DMS153 treated with DMSO at 0.1 percent for 48 hours (cell line): ENCODE data around the gene NAA38.

ENCODE experiments used
- DNase-seq: peaks from one replicate; lab custom pipeline; 2025; ENCODE audit not compliant: unreplicated experiment; lab: John Stamatoyannopoulos, UW

The NAA38 gene

DNA sequence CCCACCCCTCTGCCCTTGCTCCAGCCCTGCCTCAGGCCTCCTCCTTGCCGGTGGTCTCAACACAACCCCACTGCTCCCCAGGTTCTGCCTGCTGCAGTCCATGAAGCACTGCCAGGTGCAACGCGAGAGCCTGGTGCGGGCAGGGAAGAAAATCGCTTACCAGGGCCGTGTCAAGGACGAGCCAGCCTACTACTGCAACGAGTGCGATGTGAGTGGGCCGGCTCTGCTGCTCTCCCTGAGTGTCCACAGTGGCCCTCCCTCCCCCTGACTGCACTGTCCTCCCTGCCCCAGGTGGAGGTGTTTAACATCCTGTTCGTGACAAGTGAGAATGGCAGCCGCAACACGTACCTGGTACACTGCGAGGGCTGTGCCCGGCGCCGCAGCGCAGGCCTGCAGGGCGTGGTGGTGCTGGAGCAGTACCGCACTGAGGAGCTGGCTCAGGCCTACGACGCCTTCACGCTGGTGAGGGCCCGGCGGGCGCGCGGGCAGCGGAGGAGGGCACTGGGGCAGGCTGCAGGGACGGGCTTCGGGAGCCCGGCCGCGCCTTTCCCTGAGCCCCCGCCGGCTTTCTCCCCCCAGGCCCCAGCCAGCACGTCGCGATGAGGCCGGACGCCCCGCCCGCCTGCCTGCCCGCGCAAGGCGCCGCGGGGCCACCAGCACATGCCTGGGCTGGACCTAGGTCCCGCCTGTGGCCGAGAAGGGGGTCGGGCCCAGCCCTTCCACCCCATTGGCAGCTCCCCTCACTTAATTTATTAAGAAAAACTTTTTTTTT is 4.3 kb downstream of the NAA38 start:
- no peak for DNase-seq

GRCh38 chr17:7852262-7852670 is 5.1 kb downstream of the NAA38 start:
- no peak for DNase-seq

- peak; percentile 27 for DNase-seq
These were observed 5.7 kb downstream of the NAA38 start for GRCh38 chr17:7851438-7852261.

DNA sequence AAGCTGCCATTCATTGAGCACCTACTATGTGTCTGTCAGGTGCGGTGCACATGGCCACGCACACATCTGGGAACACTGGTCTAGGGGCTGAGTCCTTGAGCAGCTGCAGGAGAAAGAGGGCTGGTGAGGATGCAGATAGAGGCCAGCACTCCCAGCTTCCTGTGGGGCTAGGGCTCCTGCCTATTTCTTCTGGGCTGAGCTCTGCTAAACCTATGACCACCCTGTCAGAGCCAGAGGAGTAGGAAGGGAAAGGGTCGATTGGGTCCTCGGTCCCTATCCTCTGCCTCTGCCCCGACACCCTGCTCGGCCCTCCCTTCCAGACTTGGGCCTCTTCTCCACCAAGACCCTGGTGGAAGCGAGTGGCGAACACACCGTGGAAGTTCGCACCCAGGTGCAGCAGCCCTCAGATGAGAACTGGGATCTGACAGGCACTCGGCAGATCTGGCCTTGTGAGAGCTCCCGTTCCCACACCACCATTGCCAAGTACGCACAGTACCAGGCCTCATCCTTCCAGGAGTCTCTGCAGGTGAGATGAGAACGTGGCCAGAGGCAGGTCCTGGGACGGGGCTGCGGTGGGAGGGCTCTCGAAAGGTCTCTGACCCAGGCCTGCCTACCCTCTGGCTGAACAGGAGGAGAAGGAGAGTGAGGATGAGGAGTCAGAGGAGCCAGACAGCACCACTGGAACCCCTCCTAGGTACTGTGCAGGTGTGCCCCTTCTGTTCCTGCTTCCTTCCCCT is 6.5 kb downstream of the NAA38 start:
- DNase-seq = no peak

DNA sequence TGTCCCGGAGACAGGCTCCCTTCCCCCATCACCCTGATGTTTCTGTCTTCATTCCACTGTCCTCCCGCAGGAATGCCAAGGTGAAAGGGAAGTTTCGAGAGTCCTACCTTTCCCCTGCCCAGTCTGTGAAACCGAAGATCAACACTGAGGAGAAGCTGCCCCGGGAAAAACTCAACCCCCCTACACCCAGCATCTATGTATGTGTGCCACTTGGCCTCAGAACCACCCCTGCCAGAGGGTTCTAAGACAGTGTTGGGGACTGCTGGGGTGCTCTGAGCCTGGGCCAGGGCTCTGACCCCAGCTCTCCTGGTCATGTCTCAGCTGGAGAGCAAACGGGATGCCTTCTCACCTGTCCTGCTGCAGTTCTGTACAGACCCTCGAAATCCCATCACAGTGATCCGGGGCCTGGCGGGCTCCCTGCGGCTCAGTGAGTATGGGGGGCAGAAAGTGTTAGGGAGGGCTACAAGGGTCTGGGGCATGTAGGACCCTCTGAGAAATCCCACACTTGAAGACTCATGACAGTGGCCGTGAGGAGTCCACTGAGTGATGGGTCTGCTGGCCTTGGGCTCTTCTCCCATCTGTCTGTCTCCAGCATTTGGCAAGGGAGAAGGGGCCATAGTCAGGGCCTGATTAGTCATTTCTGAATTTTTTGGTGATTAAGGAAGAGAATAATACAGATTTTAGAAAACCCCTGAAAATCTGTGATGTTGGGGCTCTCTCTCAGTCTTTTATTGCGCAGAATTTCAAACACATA is 7.4 kb downstream of the NAA38 start:
- no peak for DNase-seq

DNA sequence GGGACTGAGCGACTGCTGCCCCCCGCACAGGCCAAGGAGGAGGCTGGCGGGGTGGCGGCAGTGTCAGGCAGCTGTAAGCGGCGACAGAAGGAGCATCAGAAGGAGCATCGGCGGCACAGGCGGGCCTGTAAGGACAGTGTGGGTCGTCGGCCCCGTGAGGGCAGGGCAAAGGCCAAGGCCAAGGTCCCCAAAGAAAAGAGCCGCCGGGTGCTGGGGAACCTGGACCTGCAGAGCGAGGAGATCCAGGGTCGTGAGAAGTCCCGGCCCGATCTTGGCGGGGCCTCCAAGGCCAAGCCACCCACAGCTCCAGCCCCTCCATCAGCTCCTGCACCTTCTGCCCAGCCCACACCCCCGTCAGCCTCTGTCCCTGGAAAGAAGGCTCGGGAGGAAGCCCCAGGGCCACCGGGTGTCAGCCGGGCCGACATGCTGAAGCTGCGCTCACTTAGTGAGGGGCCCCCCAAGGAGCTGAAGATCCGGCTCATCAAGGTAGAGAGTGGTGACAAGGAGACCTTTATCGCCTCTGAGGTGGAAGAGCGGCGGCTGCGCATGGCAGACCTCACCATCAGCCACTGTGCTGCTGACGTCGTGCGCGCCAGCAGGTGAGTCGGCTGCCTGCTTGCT is 8.1 kb downstream of the NAA38 start:
- DNase-seq = no peak

DNA sequence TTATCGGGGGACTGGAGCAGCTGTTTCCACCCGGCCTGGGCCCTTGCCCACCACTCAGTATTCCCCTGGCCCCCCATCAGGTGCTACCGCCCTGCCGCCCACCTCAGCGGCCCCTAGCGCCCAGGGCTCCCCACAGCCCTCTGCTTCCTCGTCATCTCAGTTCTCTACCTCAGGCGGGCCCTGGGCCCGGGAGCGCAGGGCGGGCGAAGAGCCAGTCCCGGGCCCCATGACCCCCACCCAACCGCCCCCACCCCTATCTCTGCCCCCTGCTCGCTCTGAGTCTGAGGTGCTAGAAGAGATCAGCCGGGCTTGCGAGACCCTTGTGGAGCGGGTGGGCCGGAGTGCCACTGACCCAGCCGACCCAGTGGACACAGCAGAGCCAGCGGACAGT is 8.6 kb downstream of the NAA38 start:
- DNase-seq = no peak

- no peak for DNase-seq
These were observed 9.2 kb downstream of the NAA38 start for GRCh38 chr17:7848131-7848579.

GRCh38 chr17:7846765-7847661 is 10.3 kb downstream of the NAA38 start:
- DNase-seq = no peak

DNA sequence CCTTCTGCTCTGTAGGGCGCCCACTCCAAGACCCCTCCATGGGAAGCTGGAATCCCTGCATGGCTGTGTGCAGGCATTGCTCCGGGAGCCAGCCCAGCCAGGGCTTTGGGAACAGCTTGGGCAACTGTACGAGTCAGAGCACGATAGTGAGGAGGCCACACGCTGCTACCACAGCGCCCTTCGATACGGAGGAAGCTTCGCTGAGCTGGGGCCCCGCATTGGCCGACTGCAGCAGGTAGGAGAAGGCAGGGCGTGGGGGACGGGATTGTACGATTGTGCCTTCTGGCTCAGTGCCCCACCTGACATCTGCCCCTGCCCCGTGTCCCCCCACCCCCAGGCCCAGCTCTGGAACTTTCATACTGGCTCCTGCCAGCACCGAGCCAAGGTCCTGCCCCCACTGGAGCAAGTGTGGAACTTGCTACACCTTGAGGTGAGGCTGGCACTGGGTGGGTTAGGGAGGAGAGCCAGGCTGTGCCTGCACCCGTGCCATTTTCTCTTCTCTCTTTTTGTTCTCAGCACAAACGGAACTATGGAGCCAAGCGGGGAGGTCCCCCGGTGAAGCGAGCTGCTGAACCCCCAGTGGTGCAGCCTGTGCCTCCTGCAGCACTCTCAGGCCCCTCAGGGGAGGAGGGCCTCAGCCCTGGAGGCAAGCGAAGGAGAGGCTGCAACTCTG is 11.2 kb downstream of the NAA38 start:
- no peak for DNase-seq

GRCh38 chr17:7845359-7846062 is 11.8 kb downstream of the NAA38 start:
- no peak for DNase-seq

DNA sequence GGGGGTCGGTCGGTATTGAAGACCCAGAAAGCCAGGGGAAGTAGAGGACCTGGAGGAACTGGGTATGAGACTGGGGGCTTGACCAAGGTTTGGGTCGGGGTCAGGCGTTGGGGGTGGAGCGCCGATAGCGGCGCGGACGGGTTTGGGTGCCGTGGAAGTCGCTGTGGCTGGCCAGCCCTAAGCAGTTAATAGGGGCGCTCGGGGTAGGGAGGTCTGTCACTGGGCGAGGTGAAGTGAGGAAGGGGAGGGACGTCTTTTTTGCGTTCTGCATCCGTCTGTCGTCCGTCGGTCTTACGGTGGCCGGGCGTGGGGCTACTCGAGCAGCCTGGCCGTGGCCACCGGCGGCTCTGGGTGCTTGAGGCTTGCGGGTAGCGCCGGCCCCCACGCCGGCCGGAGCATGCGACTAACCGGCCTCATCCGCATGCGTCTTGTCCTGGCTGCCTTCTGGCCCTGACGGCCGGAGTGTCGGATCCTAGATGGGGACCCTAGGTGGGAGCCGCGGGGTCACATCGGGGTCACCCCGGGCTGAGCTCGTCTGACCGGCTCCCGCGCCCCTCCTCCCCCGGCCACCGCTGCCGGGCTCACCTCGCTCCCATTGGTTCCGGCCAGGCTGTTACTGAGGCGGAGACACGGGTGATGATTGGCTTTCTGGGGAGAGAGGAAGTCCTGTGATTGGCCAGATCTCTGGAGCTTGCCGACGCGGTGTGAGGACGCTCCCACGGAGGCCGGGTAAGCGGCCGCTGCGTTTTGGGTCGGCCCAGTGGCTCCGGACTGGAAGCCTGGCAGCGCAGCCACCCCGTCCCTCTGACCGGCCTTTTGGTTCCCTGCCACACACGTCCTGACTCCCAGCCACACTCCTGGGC is 12.8 kb downstream of the NAA38 start:
- peak; percentile 50 for DNase-seq

DNA sequence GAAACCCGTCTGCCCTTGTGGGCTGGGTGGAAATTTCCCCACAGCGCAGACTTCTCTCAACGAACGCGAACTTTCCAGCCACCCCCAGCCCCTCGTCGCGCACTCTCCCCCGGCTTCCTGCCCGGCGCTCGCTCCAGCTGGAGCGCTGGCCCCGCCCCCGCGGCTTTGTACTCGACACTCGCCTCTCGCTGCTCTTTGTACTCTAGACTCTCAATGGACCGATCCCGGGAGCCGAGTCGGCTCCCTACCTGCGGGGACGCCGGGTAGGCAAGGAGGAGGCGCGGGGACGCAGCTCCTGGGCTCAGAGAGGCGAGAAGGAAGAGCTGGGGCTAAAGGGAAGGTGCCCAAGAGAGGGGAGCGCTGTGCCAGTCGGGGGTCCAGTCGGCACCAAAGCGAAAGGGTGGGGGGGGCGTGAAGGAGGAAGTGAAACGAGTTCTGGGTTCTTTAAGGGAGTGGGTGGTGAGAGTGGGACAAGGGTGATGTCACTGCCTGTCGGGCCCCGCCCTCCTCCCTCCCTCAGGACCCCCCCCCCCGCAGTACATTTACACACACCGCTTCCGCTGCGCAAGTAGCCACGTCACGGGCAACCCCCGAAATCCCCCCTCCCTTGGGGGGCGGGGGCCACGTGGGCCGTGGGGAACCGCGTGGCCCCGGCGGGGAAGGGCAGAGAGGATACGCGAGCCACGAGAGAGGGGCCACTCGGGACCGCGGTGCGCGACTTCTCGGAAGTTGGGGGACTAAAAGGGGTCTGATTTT is 13.6 kb downstream of the NAA38 start:
- peak; percentile 47 for DNase-seq

DNA sequence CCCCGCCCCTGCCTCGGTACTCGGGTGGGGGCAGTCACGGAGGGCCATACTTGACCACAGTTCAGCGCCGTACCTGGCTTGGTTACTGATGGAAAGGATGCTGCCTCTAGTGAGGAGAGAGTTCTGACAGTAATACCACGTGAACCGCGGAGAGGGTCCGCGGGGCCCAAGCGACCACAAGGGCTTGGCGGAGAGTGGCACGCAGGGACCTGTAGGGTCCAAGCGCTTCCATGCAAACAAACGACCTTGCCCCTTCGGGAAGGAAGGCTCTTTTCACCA is 14.2 kb downstream of the NAA38 start:
- no peak for DNase-seq

DNA sequence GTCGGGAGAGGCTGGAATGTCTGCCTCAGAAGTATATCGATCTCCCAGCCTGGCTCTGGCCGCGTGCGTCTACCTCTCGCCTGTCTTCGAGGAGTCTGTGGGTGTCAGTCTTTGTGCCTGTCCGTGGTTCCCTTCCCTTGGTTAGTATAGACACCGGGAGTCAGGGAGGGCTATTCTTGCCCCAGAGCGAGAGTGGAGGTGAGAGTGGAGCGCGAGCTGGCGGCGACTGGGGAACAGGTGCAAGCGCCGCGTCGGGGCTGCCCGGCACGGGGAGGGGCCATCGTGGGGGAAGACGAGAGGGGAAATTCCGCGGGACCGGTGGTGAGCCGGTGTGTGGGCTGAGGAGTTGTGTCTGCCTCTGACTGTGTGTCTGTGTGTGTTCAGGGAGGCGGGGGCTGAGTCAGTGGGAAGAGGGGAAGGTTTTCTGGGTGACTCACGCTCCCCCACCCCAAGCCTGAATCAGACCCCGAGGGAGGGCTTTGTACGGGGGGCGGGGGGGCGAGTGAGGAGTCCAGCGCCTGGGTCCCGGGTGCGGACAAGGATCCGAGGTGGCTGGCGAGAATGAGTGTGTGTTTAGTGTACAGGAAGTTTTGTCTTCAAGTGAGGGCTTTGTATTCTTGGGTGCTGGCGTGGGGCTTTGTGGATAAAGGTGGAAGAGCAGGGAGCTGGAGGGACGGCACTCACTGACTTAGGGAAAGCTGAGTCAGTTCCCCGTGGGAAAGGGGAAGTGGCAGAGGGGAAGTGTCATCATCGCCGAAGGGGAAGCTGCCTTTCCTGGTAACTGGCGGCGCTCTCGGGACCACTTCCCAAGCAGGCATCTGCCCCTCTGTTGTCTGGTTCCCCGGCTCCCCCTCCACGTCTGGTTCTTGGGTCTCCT is 14.7 kb downstream of the NAA38 start:
- DNase-seq = no peak

DNA sequence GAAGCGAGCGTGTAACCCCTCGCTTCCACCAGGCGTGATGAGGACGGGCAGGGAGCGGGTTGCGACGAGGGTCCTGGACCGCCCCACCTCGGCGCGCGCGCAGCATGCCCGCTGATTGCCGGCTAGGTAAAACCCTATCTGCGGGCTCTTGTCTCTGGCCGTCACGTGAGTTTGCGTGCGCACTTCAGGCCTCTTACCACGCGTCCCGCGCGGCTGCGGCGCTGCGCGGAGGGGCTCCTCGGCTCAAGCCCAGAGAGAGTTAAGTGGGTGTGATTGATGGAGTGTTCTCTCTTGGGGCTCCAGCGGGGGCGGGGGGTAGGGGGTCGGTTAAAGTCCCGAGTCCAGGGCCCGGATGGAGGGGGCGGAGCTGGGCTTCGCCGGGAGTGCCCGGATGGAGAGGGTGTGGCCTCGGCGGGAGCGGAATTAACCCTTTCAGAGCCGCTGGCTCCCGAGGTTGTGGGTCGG is 15.4 kb downstream of the NAA38 start:
- peak; percentile 25 for DNase-seq
